ENCODE measurements around the gene GID8. TPM values are rescaled to one million over a fixed set of nuclear protein-coding genes. Genes with fewer than 3 reads are reported as not detected.

GID8 gene
- total RNA-seq, 4 donors from 2014 or later = 16.4 to 48.6 (median 40.0) TPM

GRCh38 chr20:62972845-62973745, 35.1 kb downstream of the GID8 start:
- no peak for DNase-seq
- intact Hi-C loops (cut with DNase I; ENCODE audit: low total_unique reads) = loop anchor here (2.0 kb wide), 1 partner anchor 34 kb away; the partner anchor contains the start of gene BHLHE23

GRCh38 chr20:62975251-62975760, 37.4 kb downstream of the GID8 start:
- no peak for DNase-seq
- Histone ChIP-seq H3K36me3 (no peaks in the 10 kb centered on the region), H3K27me3 (peaks cover 8 to 40% of the 10 kb centered on the region in 2 donors), H3K4me1 (no peaks in the 10 kb centered on the region), H3K9me3 (no peaks in the 10 kb centered on the region), H3K4me3 (no peak overlapping the region), H3K27ac (no peak overlapping the region)
- TF ChIP-seq CTCF (IDR thresholded peaks at IDR 0.05) (no peak), POLR2A (IDR thresholded peaks at IDR 0.05) (no peak)
- intact Hi-C loops (cut with DNase I; ENCODE audit: low total_unique reads) = no loop called here

More at GRCh38 chr20:62972845-62973745, 35.1 kb downstream of the GID8 start:
- no peaks in the 10 kb centered on the region for H3K9me3 ChIP-seq
- no peaks in the 10 kb centered on the region for H3K36me3 ChIP-seq
- no peak overlapping the region for H3K27ac ChIP-seq
- no peaks in the 10 kb centered on the region for H3K4me1 ChIP-seq
- peaks cover 8 to 33% of the 10 kb centered on the region in 2 donors for H3K27me3 ChIP-seq
- no peak overlapping the region for H3K4me3 ChIP-seq
- no peak for TF ChIP-seq CTCF (IDR thresholded peaks at IDR 0.05)
- TF ChIP-seq POLR2A (IDR thresholded peaks at IDR 0.05) = no peak

GRCh38 chr20:62975812-62976508, 38.0 kb downstream of the GID8 start:
- Histone ChIP-seq H3K27ac (no peak overlapping the region), H3K4me3 (no peak overlapping the region), H3K9me3 (no peaks in the 10 kb centered on the region), H3K36me3 (no peaks in the 10 kb centered on the region), H3K4me1 (no peaks in the 10 kb centered on the region), H3K27me3 (peaks cover 8 to 41% of the 10 kb centered on the region in 2 donors)
- no peak for DNase-seq
- intact Hi-C loops (cut with DNase I; ENCODE audit: low total_unique reads) = no loop called here
- no peak for TF ChIP-seq CTCF (IDR thresholded peaks at IDR 0.05)
- TF ChIP-seq POLR2A (IDR thresholded peaks at IDR 0.05) = no peak

- intact Hi-C loops (cut with DNase I; ENCODE audit: low total_unique reads) = no loop called here
- H3K4me3 ChIP-seq = no peak overlapping the region
- no peak for DNase-seq
- TF ChIP-seq POLR2A (IDR thresholded peaks at IDR 0.05) (no peak), CTCF (IDR thresholded peaks at IDR 0.05) (no peak)
- no peak overlapping the region for H3K27ac ChIP-seq
- no peaks in the 10 kb centered on the region for H3K4me1 ChIP-seq
- H3K27me3 ChIP-seq = peaks cover 8 to 47% of the 10 kb centered on the region in 2 donors
- H3K9me3 ChIP-seq = no peaks in the 10 kb centered on the region
- H3K36me3 ChIP-seq = no peaks in the 10 kb centered on the region
Observed at GRCh38 chr20:62976886-62977285, 38.9 kb downstream of the GID8 start.

All from uterus (tissue), 4 donors.